HG02981 (cell line): ENCODE measurements around the gene RGSL1.

ENCODE experiments used
- ATAC-seq: cut with Tn5 transposase; IDR thresholded peaks from one replicate; pipeline ENCODE4 v1.9.1; 2021; ENCODE audit warnings: mild to moderate bottlenecking, moderate library complexity; ENCODE audit not compliant: unreplicated experiment

RGSL1 gene

DNA sequence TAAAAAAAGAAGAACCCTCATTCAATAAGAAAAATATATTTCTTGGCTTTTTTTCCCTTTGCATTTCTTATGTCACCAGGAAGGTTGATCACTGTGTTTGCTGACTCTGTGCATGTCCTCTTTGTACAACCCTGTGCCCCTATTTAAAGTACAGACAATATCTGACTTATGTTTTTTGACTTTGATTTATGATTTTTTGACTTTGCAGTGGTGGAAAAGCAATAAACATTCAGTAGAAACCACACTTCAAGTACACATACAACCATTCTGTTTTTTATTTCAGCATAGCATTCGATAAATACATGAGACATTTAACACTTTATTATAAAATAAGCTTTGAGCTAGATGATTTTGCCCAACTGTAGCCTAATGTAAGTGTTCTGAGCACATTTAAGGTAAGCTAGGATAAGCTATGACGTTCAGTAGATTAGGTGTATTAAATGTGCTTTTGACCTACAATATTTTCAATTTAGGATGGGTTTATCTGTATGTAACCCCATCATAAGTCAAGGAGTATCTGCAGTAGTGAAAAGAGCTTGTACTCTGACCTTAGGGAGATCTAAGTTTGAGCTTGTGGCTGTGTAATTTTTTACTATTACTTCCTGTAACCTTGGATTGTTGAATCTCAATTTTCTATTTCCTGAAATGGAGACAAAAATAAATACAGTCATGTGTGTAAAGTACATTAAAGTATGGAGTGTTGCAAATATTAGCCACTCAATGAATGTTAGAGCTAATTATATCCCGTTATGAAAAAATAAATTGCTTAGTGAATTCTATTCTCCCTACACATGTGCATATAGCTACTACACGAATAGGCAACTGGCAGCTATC, 137.9 kb downstream of the RGSL1 start:
- ATAC-seq: no peak

GRCh38 chr1:182588500-182589396, 138.8 kb downstream of the RGSL1 start, which contains the start of gene RNASEL:
RNASEL (minus strand) TSS chr1:182589256; CDS start chr1:182586806, 2,450 bp downstream.
- ATAC-seq: peak; percentile 87

- no peak for ATAC-seq
These were observed 139.6 kb downstream of the RGSL1 start for GRCh38 chr1:182589520-182589919.

- ATAC-seq: no peak
These were observed 140.0 kb downstream of the RGSL1 start for GRCh38 chr1:182589931-182590330.

DNA sequence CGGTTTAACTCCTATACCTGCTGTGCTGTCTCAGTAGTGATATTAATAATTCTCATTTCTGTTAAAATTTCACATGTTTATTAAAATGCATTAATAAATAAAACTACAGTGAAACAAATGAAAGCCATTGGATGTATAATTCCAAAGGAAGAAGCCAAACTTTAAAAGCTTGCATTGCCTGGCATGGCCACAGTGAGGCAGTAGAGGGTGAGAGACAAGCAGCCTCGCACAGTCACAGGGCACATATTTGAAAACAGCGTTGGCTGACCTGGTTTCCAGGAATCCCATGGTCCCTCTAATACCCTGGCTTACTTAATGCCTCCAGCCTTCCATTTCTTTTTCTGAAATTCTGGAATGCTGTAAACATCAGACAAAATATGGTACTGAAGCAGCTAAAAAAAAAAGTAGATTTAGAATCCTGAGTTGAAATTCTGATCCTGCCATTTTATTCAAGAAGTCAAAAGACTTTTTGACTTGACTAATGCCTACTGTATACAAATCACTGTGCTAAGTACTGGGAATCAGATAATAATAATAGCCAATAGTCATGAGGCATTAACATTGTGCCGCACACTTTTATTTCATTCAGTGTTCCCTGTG, 145.8 kb downstream of the RGSL1 start:
- ATAC-seq: no peak

- ATAC-seq: no peak
These were observed 147.0 kb downstream of the RGSL1 start for GRCh38 chr1:182596934-182597333.

DNA sequence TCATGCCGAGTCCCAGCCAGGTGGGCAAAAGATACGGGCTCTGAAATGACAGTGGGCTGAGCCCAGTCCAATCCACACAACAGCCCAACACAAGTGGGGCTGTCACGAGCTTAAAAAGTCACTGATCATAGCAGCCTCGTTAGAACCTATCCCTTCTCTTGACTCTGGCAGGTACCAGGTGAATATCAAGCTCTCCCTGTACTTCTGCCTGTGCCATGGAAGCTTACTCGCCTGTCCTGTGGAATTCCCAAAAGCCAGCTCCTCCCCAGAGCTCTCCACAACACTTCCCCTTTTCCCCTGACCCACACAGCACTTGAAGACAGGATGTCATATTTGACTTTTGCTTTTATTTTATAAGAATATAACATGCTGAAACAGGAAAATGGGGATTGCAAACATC, 148.3 kb downstream of the RGSL1 start:
- no peak for ATAC-seq

DNA sequence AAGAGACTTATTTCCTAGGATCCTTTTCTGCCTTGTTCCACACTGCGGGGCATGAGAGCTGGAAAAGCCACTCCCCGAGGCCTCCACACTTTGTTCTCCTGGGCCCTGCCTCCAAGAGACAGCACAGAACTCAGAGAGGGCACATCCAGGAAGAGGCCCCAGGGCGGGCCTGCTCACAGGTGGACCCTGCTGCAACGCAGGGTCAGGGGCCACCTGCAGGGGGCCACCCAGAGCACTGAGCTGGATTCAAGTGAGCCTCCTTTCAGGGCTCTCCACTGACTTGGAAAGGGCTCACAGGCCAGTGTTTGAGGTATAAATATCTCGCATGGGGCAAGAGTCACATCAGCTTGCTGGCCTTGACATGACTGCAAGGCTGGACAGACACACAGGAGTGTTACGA, 149.4 kb downstream of the RGSL1 start:
- ATAC-seq: no peak

GRCh38 chr1:182600036-182600713, 150.2 kb downstream of the RGSL1 start:
- no peak for ATAC-seq

- no peak for ATAC-seq
These were observed 150.9 kb downstream of the RGSL1 start for GRCh38 chr1:182600745-182601415.

DNA sequence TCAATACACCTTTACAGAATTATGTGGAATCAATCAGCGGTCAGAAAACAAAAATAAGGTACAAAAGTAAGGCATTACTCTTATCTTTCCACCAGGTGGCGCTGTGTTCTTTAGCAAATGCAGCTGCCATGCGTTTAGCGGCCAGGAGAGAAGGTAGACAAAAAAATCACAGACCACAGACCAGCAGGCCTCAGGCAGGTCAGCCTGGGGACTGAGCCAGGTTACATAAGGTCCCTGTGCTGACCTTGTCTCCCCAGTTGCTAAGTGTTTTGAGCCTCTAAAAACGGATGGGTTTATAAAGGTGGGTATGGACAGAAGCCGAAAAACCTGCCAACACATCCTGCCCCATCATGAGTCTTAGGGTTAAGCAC, 151.5 kb downstream of the RGSL1 start:
- peak; percentile 27 for ATAC-seq

DNA sequence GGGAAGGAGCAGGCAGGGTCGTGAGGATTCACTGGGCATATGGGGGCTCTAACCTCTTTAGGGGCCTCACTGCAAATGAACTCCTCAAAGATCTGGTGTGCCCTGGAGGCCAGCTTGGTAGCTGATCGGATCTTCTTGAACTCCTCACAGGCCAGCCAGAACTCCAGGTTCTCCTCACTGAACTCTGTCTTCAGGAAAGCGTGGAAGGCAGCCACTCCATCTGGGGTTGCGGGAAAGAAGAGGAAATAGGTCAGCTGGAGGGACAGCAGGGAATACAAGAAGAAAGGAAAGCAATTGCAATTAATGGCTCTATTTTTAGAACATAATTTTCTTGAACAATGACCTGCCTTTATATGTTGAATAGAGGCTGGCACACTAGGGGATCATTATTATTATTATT, 152.0 kb downstream of the RGSL1 start:
- no peak for ATAC-seq

- ATAC-seq: no peak
These were observed 153.1 kb downstream of the RGSL1 start for GRCh38 chr1:182602935-182603645.

- ATAC-seq: no peak
These were observed 153.8 kb downstream of the RGSL1 start for GRCh38 chr1:182603646-182604174.

DNA sequence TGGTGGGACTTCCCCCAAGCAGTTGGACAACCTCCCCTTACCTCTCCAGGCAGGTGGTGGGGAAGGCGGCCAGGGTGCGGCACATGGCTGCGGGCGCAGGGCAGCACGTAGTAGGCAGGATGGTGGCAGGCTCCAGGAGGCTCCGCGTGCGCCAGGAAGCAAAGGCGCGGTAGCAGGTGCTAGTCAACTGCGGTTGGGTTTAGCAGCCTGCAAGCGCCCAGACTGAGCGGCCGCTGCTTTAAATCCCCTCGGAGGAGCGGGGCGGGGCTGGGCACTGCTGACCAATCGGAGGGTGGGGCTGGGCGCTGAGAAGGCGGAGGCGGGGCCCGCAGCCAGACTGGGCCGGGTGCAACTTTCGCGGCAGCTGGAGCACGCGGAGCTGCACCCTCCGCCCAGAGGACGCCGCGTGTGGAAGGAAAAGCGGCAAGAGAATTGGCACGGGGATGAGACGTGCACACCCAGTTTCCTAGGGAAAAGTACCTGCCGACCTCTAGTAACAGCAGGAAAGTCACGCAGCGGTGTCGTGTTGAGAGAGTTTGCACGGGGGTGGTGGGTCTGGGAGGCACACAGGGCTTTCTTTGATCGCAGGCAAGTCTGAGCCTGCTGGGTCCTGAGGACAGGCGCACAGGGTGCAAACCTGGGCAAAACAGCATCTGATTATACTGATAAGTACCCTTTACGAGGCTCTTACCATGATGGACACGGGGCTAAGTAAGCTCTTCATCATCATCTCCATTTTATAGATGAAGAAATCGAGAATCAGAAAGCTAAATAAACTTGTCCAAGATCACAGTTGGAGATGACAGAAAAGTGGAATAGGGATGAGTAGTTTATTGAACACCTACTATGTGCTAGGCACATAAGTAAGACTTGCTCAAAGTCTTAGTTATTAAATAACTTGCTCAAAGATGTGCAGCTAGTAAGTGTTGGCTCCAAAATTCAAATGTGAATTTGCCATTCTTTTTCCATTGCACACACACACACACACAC, 154.5 kb downstream of the RGSL1 start, which contains the start of gene RGS16:
TSS of gene RGS16 (minus strand) at position 215 of the 990 bp plus-strand sequence. CDS start at position 85, 130 bp downstream.
- peak; percentile 85 for ATAC-seq

- no peak for ATAC-seq
These were observed 157.6 kb downstream of the RGSL1 start for GRCh38 chr1:182607566-182607965.

DNA sequence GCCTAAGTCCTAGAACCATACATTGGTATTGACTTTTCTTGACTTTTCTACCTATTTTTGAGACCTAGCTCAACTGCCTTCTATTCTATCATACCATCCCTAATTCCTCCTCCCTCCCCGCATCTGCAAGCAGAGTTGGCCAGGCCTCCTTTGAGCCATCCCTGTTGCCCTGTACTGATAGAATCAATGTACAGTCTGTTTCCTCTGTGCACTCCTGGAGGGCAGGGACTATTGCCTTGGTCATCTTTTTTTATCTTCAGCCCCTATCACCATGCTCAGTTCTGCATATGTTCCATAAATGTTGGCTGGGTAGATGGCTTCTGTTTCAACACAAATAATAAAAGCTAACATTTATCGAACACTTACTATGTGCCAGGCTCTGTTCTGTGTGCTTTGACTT, 158.3 kb downstream of the RGSL1 start:
- ATAC-seq: no peak
